ENCODE measurements around the gene TRAPPC12.

The TRAPPC12 gene

DNA sequence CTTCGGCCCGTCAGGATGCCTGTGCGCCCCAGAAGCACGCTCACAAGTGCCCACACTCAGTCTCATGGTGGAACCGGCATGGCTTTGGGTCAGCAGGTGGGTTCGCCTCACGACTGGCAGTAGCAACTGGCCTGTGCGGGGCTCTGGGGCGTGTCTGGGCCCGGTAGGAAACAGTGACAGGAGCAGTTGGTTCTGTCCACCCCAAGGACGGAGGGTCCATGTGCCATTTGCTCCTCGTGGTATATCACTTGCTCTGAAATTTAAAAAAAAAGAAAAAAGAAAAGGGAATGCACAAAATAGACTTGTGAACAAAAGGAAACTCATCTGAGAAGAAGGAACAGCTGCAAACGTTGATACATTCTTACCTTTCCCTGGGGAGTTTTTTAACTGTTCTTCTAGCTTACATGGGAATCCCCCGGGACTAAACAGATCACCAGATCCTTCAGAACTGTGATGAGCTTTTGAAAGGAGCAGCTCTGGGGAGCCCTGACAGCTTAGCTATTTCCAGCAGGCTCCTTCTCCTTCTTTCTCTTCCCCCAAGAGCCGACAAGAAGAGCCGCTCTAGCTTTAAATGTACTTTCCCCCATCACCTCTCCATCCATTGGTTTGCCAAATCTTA is 42.8 kb downstream of the TRAPPC12 start:
- Histone ChIP-seq H3K36me3 (ENCODE audit: control insufficient read depth, insufficient read depth, low read length) (peaks cover 50% of the 10 kb centered on the region), H3K9ac (ENCODE audit: low read length) (no peak overlapping the region), H3K4me1 (ENCODE audit: control insufficient read depth, insufficient read depth, low read length) (no peaks in the 10 kb centered on the region), H3K4me3 (ENCODE audit: low read depth, low read length) (no peak overlapping the region), H3K9me3 (ENCODE audit: control insufficient read depth, insufficient read depth, low read depth, low read length) (no peaks in the 10 kb centered on the region), H3K27ac (ENCODE audit: low read depth, low read length) (no peak overlapping the region), H3K27me3 (ENCODE audit: control insufficient read depth, insufficient read depth, low read length) (no peaks in the 10 kb centered on the region)

DNA sequence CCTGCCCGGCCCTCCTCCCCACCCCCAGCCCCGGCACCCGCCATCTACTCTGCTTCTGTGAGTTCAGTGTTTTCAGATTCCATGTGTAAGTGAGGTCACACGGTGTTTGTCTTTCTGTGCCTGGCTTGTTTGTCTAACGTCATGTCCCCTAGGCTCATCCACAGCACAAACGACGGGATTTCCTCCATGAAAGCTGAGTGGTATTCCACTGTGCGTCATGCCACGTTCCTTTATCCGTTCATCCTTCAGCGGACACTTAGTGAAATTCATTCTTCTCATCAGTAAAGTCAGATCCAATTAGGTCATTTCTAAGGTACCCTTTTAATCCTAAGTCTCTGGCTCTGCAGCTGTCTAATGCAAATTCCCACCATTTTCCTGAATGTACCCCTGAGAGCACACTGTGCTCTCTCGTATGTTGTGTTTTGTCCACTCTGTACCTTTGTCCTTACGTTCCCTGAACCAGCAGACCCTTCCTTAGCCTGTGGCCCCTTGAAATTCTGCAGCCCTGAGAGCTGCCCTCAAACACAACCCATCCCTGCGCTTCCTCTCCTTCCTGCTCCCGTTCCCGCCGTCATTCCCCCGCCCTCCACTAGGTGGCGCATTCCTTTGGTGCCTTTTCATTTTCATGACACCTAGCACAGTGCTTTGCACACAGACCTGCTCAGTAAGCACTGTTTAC is 44.1 kb downstream of the TRAPPC12 start:
- no peak overlapping the region for H3K9ac ChIP-seq (ENCODE audit: low read length)
- H3K4me3 ChIP-seq (ENCODE audit: low read depth, low read length): no peak overlapping the region
- no peaks in the 10 kb centered on the region for H3K9me3 ChIP-seq (ENCODE audit: control insufficient read depth, insufficient read depth, low read depth, low read length)
- peaks cover 48% of the 10 kb centered on the region for H3K36me3 ChIP-seq (ENCODE audit: control insufficient read depth, insufficient read depth, low read length)
- no peaks in the 10 kb centered on the region for H3K27me3 ChIP-seq (ENCODE audit: control insufficient read depth, insufficient read depth, low read length)
- no peaks in the 10 kb centered on the region for H3K4me1 ChIP-seq (ENCODE audit: control insufficient read depth, insufficient read depth, low read length)
- no peak overlapping the region for H3K27ac ChIP-seq (ENCODE audit: low read depth, low read length)

DNA sequence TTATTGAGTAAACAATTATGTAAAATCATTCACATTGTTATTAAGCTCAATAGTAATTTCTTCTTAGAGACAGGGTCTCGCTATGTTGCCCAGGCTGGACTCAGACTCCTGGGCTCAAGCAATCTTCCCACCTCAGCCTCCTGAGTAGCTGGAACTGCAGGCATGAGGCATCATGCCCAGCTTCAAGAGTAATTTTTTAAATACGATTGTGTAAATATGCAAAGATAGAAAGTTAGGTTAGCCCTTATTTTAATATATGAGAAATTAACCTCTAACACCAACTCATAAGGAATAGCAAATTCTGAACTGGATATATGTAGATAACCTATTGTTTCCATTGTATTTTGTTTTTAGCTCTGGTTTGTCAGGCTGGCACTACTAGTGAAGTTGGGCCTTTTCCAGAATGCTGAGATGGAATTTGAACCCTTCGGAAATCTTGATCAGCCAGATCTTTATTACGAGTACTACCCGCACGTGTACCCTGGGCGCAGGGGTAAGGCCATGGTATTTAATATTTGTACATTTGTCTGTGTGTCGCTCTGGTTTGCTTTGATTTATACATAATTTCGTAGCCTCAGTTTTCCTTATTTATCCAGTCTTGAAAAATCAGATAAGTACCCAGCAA is 44.8 kb downstream of the TRAPPC12 start:
- Histone ChIP-seq H3K4me3 (ENCODE audit: low read depth, low read length) (no peak overlapping the region), H3K27ac (ENCODE audit: low read depth, low read length) (no peak overlapping the region), H3K4me1 (ENCODE audit: control insufficient read depth, insufficient read depth, low read length) (no peaks in the 10 kb centered on the region), H3K36me3 (ENCODE audit: control insufficient read depth, insufficient read depth, low read length) (peaks cover 50% of the 10 kb centered on the region), H3K9me3 (ENCODE audit: control insufficient read depth, insufficient read depth, low read depth, low read length) (no peaks in the 10 kb centered on the region), H3K27me3 (ENCODE audit: control insufficient read depth, insufficient read depth, low read length) (no peaks in the 10 kb centered on the region), H3K9ac (ENCODE audit: low read length) (no peak overlapping the region)

- H3K4me3 ChIP-seq (ENCODE audit: low read depth, low read length): no peak overlapping the region
- no peaks in the 10 kb centered on the region for H3K4me1 ChIP-seq (ENCODE audit: control insufficient read depth, insufficient read depth, low read length)
- H3K9me3 ChIP-seq (ENCODE audit: control insufficient read depth, insufficient read depth, low read depth, low read length): no peaks in the 10 kb centered on the region
- peaks cover 62% of the 10 kb centered on the region for H3K36me3 ChIP-seq (ENCODE audit: control insufficient read depth, insufficient read depth, low read length)
- no peaks in the 10 kb centered on the region for H3K27me3 ChIP-seq (ENCODE audit: control insufficient read depth, insufficient read depth, low read length)
- H3K27ac ChIP-seq (ENCODE audit: low read depth, low read length): no peak overlapping the region
- no peak overlapping the region for H3K9ac ChIP-seq (ENCODE audit: low read length)
Measured at GRCh38 chr2:3426615-3427014, 47.1 kb downstream of the TRAPPC12 start.

GRCh38 chr2:3427272-3427671 is 47.8 kb downstream of the TRAPPC12 start:
- H3K27me3 ChIP-seq (ENCODE audit: control insufficient read depth, insufficient read depth, low read length): no peaks in the 10 kb centered on the region
- H3K27ac ChIP-seq (ENCODE audit: low read depth, low read length): no peak overlapping the region
- H3K4me3 ChIP-seq (ENCODE audit: low read depth, low read length): no peak overlapping the region
- peaks cover 56% of the 10 kb centered on the region for H3K36me3 ChIP-seq (ENCODE audit: control insufficient read depth, insufficient read depth, low read length)
- no peaks in the 10 kb centered on the region for H3K9me3 ChIP-seq (ENCODE audit: control insufficient read depth, insufficient read depth, low read depth, low read length)
- no peaks in the 10 kb centered on the region for H3K4me1 ChIP-seq (ENCODE audit: control insufficient read depth, insufficient read depth, low read length)
- no peak overlapping the region for H3K9ac ChIP-seq (ENCODE audit: low read length)

GRCh38 chr2:3428577-3428976 is 49.1 kb downstream of the TRAPPC12 start:
- Histone ChIP-seq H3K36me3 (ENCODE audit: control insufficient read depth, insufficient read depth, low read length) (peaks cover 46% of the 10 kb centered on the region), H3K4me3 (ENCODE audit: low read depth, low read length) (no peak overlapping the region), H3K9me3 (ENCODE audit: control insufficient read depth, insufficient read depth, low read depth, low read length) (no peaks in the 10 kb centered on the region), H3K27ac (ENCODE audit: low read depth, low read length) (no peak overlapping the region), H3K27me3 (ENCODE audit: control insufficient read depth, insufficient read depth, low read length) (no peaks in the 10 kb centered on the region), H3K4me1 (ENCODE audit: control insufficient read depth, insufficient read depth, low read length) (0 out of 2 replicates have a peak, but pooled peaks cover 3% of the 10 kb centered on the region), H3K9ac (ENCODE audit: low read length) (no peak overlapping the region)

- H3K27me3 ChIP-seq (ENCODE audit: control insufficient read depth, insufficient read depth, low read length): no peaks in the 10 kb centered on the region
- H3K9ac ChIP-seq (ENCODE audit: low read length): no peak overlapping the region
- no peak overlapping the region for H3K4me3 ChIP-seq (ENCODE audit: low read depth, low read length)
- no peaks in the 10 kb centered on the region for H3K9me3 ChIP-seq (ENCODE audit: control insufficient read depth, insufficient read depth, low read depth, low read length)
- peaks cover 44% of the 10 kb centered on the region for H3K36me3 ChIP-seq (ENCODE audit: control insufficient read depth, insufficient read depth, low read length)
- no peak overlapping the region for H3K27ac ChIP-seq (ENCODE audit: low read depth, low read length)
- 0 out of 2 replicates have a peak, but pooled peaks cover 3% of the 10 kb centered on the region for H3K4me1 ChIP-seq (ENCODE audit: control insufficient read depth, insufficient read depth, low read length)
Measured at GRCh38 chr2:3429066-3429610, 49.6 kb downstream of the TRAPPC12 start.

DNA sequence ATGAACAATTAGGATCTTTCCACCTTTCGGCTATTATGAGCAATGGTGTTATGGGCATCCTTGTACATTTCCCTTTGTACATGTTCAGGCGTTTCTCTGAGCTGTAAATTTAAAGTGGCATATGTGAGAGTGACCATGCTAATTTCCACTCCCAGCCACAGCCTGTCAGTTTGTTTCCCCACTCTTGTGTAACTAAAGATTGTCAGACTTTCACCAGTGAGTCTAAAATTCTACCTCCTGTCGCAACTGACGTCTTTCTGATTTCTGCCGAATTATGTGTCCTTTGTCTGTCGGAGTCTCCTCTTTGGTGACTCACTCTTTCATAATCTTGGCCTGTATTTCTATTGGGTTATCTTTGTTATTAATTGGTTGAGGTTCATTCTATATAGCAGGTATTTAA is 50.7 kb downstream of the TRAPPC12 start:
- Histone ChIP-seq H3K4me3 (ENCODE audit: low read depth, low read length) (no peak overlapping the region), H3K9ac (ENCODE audit: low read length) (no peak overlapping the region), H3K9me3 (ENCODE audit: control insufficient read depth, insufficient read depth, low read depth, low read length) (no peaks in the 10 kb centered on the region), H3K36me3 (ENCODE audit: control insufficient read depth, insufficient read depth, low read length) (peaks cover 43% of the 10 kb centered on the region), H3K4me1 (ENCODE audit: control insufficient read depth, insufficient read depth, low read length) (0 out of 2 replicates have a peak, but pooled peaks cover 3% of the 10 kb centered on the region), H3K27ac (ENCODE audit: low read depth, low read length) (no peak overlapping the region), H3K27me3 (ENCODE audit: control insufficient read depth, insufficient read depth, low read length) (no peaks in the 10 kb centered on the region)

DNA sequence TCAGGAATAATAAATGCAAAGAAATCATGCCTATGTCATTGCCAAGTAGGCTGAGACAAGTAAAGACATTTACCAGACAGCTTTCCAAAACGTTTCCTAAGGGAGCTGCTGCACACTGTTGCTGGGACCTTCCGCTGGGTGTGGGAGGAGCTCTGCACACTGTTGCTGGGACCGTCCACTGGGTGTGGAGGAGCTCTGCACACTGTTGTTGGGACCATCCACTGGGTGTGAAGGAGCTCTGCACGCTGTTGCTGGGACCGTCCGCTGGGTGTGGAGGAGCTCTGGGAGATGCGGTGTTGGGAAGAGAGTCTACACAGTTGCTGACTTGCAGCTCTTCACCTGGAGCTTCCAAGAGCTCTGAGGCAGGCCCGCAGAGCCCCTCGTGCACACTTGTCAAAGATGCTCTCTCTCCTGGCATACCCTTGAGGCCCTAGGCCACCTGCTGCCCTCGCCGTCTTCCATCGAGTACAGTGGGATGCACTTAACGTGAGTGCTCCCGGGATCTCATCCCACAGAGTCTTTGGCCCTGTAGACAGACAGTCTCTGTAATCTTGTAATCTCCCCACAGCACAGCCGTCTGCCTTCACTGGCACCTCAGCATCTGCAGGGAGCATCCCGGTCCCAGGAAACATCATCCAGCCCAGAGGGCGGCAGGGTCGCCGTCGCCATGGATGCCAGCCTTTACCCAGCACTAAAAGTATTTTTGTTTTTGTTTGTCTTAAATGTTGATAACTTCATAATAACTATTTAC is 51.4 kb downstream of the TRAPPC12 start:
- no peak overlapping the region for H3K27ac ChIP-seq (ENCODE audit: low read depth, low read length)
- no peaks in the 10 kb centered on the region for H3K9me3 ChIP-seq (ENCODE audit: control insufficient read depth, insufficient read depth, low read depth, low read length)
- H3K36me3 ChIP-seq (ENCODE audit: control insufficient read depth, insufficient read depth, low read length): peaks cover 39% of the 10 kb centered on the region
- H3K9ac ChIP-seq (ENCODE audit: low read length): no peak overlapping the region
- no peak overlapping the region for H3K4me3 ChIP-seq (ENCODE audit: low read depth, low read length)
- no peaks in the 10 kb centered on the region for H3K27me3 ChIP-seq (ENCODE audit: control insufficient read depth, insufficient read depth, low read length)
- H3K4me1 ChIP-seq (ENCODE audit: control insufficient read depth, insufficient read depth, low read length): 0 out of 2 replicates have a peak, but pooled peaks cover 3% of the 10 kb centered on the region

- no peak overlapping the region for H3K9ac ChIP-seq (ENCODE audit: low read length)
- no peak overlapping the region for H3K27ac ChIP-seq (ENCODE audit: low read depth, low read length)
- no peaks in the 10 kb centered on the region for H3K9me3 ChIP-seq (ENCODE audit: control insufficient read depth, insufficient read depth, low read depth, low read length)
- peaks cover 29% of the 10 kb centered on the region for H3K36me3 ChIP-seq (ENCODE audit: control insufficient read depth, insufficient read depth, low read length)
- H3K4me1 ChIP-seq (ENCODE audit: control insufficient read depth, insufficient read depth, low read length): 0 out of 2 replicates have a peak, but pooled peaks cover 3% of the 10 kb centered on the region
- H3K27me3 ChIP-seq (ENCODE audit: control insufficient read depth, insufficient read depth, low read length): no peaks in the 10 kb centered on the region
- no peak overlapping the region for H3K4me3 ChIP-seq (ENCODE audit: low read depth, low read length)
Measured at GRCh38 chr2:3432067-3432466, 52.6 kb downstream of the TRAPPC12 start.
